ENCODE measurements around the gene IL10RB. TPM values are rescaled to one million over a fixed set of nuclear protein-coding genes. Genes with fewer than 3 reads are reported as not detected.

IL10RB gene
- total RNA-seq, 1 donor from 2014 or later: 37.9 TPM

- POLR2A ChIA-PET: interaction anchor here (2.1 kb wide), 1 partner anchor 12 kb away, joined by 9 read pairs; the partner anchor contains the start of gene IL10RB
- Mint-ChIP-seq H3K4me1 (peaks cover 2% of the 10 kb centered on the region), H3K9me3 (no peaks in the 10 kb centered on the region), H3K27me3 (no peaks in the 10 kb centered on the region), H3K36me3 (ENCODE audit: low read depth) (peaks cover 87% of the 10 kb centered on the region), H3K27ac (no peak overlapping the region), H3K4me3 (no peak overlapping the region)
- ATAC-seq (ENCODE audit: low read depth) (no peak), DNase-seq (no peak)
- intact Hi-C loops (cut with micrococcal nuclease): no loop called here
- TF ChIP-seq CTCF (IDR thresholded peaks at IDR 0.05): no peak
- CTCF ChIA-PET: no interaction called here
Measured at GRCh38 chr21:33279330-33279820, 13.2 kb downstream of the IL10RB start.

GRCh38 chr21:33281096-33281652 lies 15.0 kb downstream of the IL10RB start:
- H3K36me3 Mint-ChIP-seq (ENCODE audit: low read depth): peaks cover 89% of the 10 kb centered on the region
- no peak overlapping the region for H3K27ac Mint-ChIP-seq
- H3K9me3 Mint-ChIP-seq: no peaks in the 10 kb centered on the region
- CTCF ChIA-PET: no interaction called here
- no peak for TF ChIP-seq CTCF (IDR thresholded peaks at IDR 0.05)
- POLR2A ChIA-PET: no interaction called here
- no peak overlapping the region for H3K4me3 Mint-ChIP-seq
- no peaks in the 10 kb centered on the region for H3K27me3 Mint-ChIP-seq
- peaks cover 2% of the 10 kb centered on the region for H3K4me1 Mint-ChIP-seq
- no peak for ATAC-seq (ENCODE audit: low read depth)
- intact Hi-C loops (cut with micrococcal nuclease): no loop called here
- no peak for DNase-seq

- Mint-ChIP-seq H3K9me3 (no peaks in the 10 kb centered on the region), H3K4me1 (no peaks in the 10 kb centered on the region), H3K27me3 (no peaks in the 10 kb centered on the region), H3K4me3 (no peak overlapping the region), H3K27ac (no peak overlapping the region), H3K36me3 (ENCODE audit: low read depth) (peaks cover 90% of the 10 kb centered on the region)
- DNase-seq: no peak
- CTCF ChIA-PET: interaction anchor here (1.3 kb wide), 1 partner anchor 86 kb away, joined by 6 read pairs; no protein-coding TSS in a partner anchor
- ATAC-seq (ENCODE audit: low read depth): no peak
- intact Hi-C loops (cut with micrococcal nuclease): no loop called here
- POLR2A ChIA-PET: interaction anchor here (0.7 to 1.1 kb wide), 2 partner anchors 36 to 49 kb away, joined by 3 to 5 read pairs; no protein-coding TSS in a partner anchor
- TF ChIP-seq CTCF (IDR thresholded peaks at IDR 0.05): no peak
Measured at GRCh38 chr21:33283203-33283602, 17.0 kb downstream of the IL10RB start.

DNA sequence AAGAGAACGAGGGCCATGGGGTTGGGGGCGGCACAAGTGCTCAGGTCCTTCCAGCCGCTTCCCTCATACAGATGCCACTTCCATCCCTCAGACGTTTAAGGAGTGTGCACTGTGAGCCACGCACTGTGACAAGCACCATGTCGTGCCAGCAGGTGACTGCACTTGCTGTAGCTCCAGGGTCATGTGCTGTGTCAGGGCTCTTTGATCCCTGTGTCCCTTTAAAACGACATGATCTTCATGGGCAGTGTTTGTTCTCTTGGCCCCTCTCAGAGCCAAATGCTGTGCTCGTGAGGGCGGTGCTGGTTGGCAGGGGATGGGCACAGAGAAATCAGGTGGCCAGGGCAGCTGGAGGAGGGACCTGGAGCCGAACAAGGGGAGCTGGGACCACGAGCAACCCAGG lies 19.9 kb downstream of the IL10RB start:
- Mint-ChIP-seq H3K27me3 (no peaks in the 10 kb centered on the region), H3K9me3 (no peaks in the 10 kb centered on the region), H3K27ac (no peak overlapping the region), H3K4me3 (no peak overlapping the region), H3K36me3 (ENCODE audit: low read depth) (peaks cover 88% of the 10 kb centered on the region), H3K4me1 (no peaks in the 10 kb centered on the region)
- ATAC-seq (ENCODE audit: low read depth) (no peak), DNase-seq (no peak)
- POLR2A ChIA-PET: interaction anchor here (0.7 to 1.5 kb wide), 2 partner anchors 9 to 20 kb away, joined by 4 to 7 read pairs; partner anchors contain the start of gene IL10RB
- CTCF ChIA-PET: interaction anchor here (0.5 to 1.3 kb wide), 2 partner anchors 34 to 124 kb away, joined by 3 to 4 read pairs; no protein-coding TSS in a partner anchor
- no peak for TF ChIP-seq CTCF (IDR thresholded peaks at IDR 0.05)
- intact Hi-C loops (cut with micrococcal nuclease): no loop called here

GRCh38 chr21:33286600-33287456 lies 20.7 kb downstream of the IL10RB start:
- no peaks in the 10 kb centered on the region for H3K9me3 Mint-ChIP-seq
- ChIA-PET CTCF (interaction anchor here (1.3 kb wide), 1 partner anchor 35 kb away, joined by 4 read pairs; no protein-coding TSS in a partner anchor), POLR2A (interaction anchor here (0.7 to 1.5 kb wide), 2 partner anchors 8 to 21 kb away, joined by 4 to 7 read pairs; partner anchors contain the start of gene IL10RB)
- H3K36me3 Mint-ChIP-seq (ENCODE audit: low read depth): peaks cover 87% of the 10 kb centered on the region
- TF ChIP-seq CTCF (IDR thresholded peaks at IDR 0.05): no peak
- ATAC-seq (ENCODE audit: low read depth): no peak
- H3K27ac Mint-ChIP-seq: no peak overlapping the region
- DNase-seq: no peak
- H3K4me1 Mint-ChIP-seq: no peaks in the 10 kb centered on the region
- intact Hi-C loops (cut with micrococcal nuclease): no loop called here
- H3K27me3 Mint-ChIP-seq: no peaks in the 10 kb centered on the region
- H3K4me3 Mint-ChIP-seq: no peak overlapping the region
